SH-SY5Y (cell line): ENCODE measurements around the gene MNX1.

Experiments used
- GATA2 ChIP-seq: IDR thresholded peaks from 2 replicates; pipeline ENCODE4 v1.6.1; 2011; ENCODE audit warnings: mild to moderate bottlenecking, low read depth, low read length
- GATA3 ChIP-seq: IDR thresholded peaks from 2 replicates; pipeline ENCODE4 v1.6.1; 2011; ENCODE audit warnings: low read depth, mild to moderate bottlenecking, low read length, moderate library complexity

GRCh38 chr7:156966387-156966786 is 44.1 kb downstream of the MNX1 start:
- TF ChIP-seq GATA2: no peak
- no peak for TF ChIP-seq GATA3
